PC-3 (cell line): ENCODE results near the gene SEMG1.

Experiments
- EZH2 ChIP-seq: fragments of 300-600 bp; sonication (generic); IDR thresholded peaks from one replicate; pipeline ENCODE4 v1.6.1; 2017; ENCODE audit warnings: antibody characterized with exemption, mild to moderate bottlenecking, low read length; ENCODE audit not compliant: unreplicated experiment
- EZH2phosphoT487 ChIP-seq: fragments of 300-600 bp; sonication (generic); IDR thresholded peaks from 2 replicates; pipeline ENCODE4 v1.6.1; 2018; ENCODE audit warnings: mild to moderate bottlenecking, antibody characterized with exemption, low read length, borderline replicate concordance
- TF ChIP-seq, protein P1 (sequence below): fragments of 300-600 bp; sonication (generic); conservative IDR thresholded peaks from 2 replicates; pipeline ENCODE4 v1.5.1; 2017; ENCODE audit warnings: antibody characterized with exemption, low read depth, mild to moderate bottlenecking, low read length

DNA sequence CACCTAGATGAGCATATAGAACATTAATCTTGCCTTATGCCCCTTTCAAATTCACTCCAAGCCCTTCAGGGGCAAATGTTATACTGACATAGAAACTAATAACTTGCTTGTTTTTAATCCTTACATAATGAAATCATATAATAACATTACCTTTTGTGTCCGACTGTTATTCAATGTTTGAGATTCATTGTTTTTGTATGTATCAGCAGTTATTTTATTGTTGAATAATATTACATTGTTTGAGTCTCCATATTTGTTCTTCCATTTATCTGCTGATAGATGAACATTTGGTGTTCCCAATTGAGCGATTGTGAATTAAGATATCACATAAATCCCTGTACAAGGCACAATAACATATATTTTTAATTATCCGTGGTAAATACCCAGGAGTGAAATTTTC is 6.0 kb downstream of the SEMG1 start:
- TF ChIP-seq, protein P1, sequence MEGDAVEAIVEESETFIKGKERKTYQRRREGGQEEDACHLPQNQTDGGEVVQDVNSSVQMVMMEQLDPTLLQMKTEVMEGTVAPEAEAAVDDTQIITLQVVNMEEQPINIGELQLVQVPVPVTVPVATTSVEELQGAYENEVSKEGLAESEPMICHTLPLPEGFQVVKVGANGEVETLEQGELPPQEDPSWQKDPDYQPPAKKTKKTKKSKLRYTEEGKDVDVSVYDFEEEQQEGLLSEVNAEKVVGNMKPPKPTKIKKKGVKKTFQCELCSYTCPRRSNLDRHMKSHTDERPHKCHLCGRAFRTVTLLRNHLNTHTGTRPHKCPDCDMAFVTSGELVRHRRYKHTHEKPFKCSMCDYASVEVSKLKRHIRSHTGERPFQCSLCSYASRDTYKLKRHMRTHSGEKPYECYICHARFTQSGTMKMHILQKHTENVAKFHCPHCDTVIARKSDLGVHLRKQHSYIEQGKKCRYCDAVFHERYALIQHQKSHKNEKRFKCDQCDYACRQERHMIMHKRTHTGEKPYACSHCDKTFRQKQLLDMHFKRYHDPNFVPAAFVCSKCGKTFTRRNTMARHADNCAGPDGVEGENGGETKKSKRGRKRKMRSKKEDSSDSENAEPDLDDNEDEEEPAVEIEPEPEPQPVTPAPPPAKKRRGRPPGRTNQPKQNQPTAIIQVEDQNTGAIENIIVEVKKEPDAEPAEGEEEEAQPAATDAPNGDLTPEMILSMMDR: no peak
- no peak for TF ChIP-seq EZH2
- no peak for TF ChIP-seq EZH2phosphoT487
